Thyroid gland (tissue), 4 donors: ENCODE measurements around the gene KASH5. TPM values are rescaled to one million over a fixed set of nuclear protein-coding genes. Genes with fewer than 3 reads are reported as not detected.

Source experiments
- DNase-seq, 2 donors: peaks; one replicate each; pipeline ENCODE4 v3.0.0-alpha.2; 2019
- H3K27ac ChIP-seq, 3 donors: fragments of 200-600 bp; sonication (generic); 1 replicate in 2 of 3; 2 replicates in 1 of 3; pipeline ENCODE4 v1.5.1; 2016 to 2019; ENCODE audit warnings: mild to moderate bottlenecking in 1 of 3, moderate library complexity in 1 of 3
- H3K27me3 ChIP-seq: fragments of 200-600 bp; sonication (generic); one replicate; pipeline ENCODE4 v1.5.1; 2019
- H3K36me3 ChIP-seq, 2 donors: fragments of 200-600 bp; sonication (generic); one replicate each; pipeline ENCODE4 v1.5.1; 2016 to 2019
- H3K4me1 ChIP-seq, 2 donors: fragments of 200-600 bp; sonication (generic); one replicate each; pipeline ENCODE4 v1.5.1; 2017 to 2019
- H3K4me3 ChIP-seq, 3 donors: fragments of 200-600 bp; sonication (generic); replicated peaks in 1 of 3; 1 replicate in 2 of 3; 2 replicates in 1 of 3; pipeline ENCODE4 v1.5.1; 2016; ENCODE audit warnings: mild to moderate bottlenecking in 1 of 3
- H3K9me3 ChIP-seq: fragments of 200-600 bp; sonication (generic); one replicate; pipeline ENCODE4 v1.5.1; 2017
- POLR2A ChIP-seq, 2 donors: fragments of 450-650 bp; IDR thresholded peaks; one replicate each; pipeline ENCODE4 v1.6.1; 2017; ENCODE audit warnings: antibody characterized with exemption in 2 of 2, mild to moderate bottlenecking in 2 of 2, moderate library complexity in 1 of 2
- WGBS, 2 donors: methylation state at CpG; one replicate each; pipeline ENCODE4 v1.1.5; 2017; 5-methylcytosine and 5-hydroxymethylcytosine counted together
- intact Hi-C: fragments of 100-400 bp; cut with DNase I; formaldehyde crosslinking; loops from one replicate; pipeline ENCODE4 v1.15.1; 2023
- total RNA-seq, 4 donors: library from RNA; depleted of rRNA; stranded (reverse); fragments of >200 nt; gene quantifications; one replicate each; pipeline ENCODE4 v1.2.3, GENCODE V29; 2016
- TF ChIP-seq, protein P1 (sequence below), 6 experiments: fragments of 200-600 bp in 3 of 6; fragments of 450-650 bp in 3 of 6; sonication (generic) in 3 of 6; IDR thresholded peaks; one replicate each; pipeline ENCODE4 v1.5.1; 2016 to 2019; ENCODE audit warnings: antibody characterized with exemption in 6 of 6, mild to moderate bottlenecking in 2 of 6, inconsistent platforms in 1 of 6, moderate library complexity in 1 of 6

Gene KASH5
- total RNA-seq, 4 donors from 2014 or later: 1.3 TPM; not detected in 3

DNA sequence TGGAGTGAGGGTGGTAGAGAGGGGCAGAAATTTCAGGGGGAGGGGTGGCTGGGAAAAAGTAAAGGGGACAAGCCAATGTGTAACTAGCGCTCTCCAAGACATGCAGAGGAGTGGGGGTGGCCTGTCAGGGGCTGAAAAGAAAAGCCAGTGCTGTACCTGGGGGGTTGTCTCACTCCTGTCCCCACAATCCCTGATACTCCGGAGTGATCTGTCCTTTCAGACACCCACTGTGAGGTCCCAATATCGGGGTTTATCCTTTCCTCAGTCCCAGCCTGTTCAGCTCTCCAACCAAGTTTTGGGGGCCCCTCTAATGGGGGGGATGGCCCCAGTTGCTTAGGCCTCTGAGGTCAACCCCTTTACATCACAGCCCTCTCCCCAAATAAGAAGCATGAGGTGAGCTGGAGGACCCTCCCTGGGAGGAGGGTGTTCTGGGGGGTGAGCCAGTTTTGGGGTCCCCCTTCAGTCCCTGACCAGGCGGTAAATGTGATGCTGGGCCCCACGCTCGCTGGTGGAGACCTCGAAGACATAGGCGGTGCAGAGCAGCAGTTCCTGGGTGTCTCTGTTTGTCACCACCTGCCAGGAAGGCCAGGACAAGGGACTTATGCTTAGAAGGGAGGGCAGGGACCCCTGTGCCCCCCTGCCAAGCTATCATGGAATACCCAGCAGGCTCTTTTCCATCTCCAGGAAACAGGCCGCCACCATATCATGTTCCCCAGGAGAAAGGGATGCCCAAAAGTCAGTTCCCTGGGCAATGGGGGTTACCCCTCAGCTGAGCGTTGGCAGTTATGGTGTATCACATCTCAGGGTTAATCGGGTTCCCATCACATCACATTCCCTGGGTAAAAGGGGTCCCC lies 47.0 kb upstream of the KASH5 start:
- Histone ChIP-seq H3K27ac (peak overlapping the region in 2 of 3 donors; percentile 47 to 81), H3K27me3 (no peaks in the 10 kb centered on the region), H3K4me3 (no peak overlapping the region), H3K4me1 (peaks cover 19 to 20% of the 10 kb centered on the region in 2 donors), H3K36me3 (peaks cover 4 to 7% of the 10 kb centered on the region in 2 donors), H3K9me3 (no peaks in the 10 kb centered on the region)
- intact Hi-C loops: no loop called here
- TF ChIP-seq POLR2A (IDR thresholded peaks at IDR 0.05): no peak
- TF ChIP-seq, protein P1, sequence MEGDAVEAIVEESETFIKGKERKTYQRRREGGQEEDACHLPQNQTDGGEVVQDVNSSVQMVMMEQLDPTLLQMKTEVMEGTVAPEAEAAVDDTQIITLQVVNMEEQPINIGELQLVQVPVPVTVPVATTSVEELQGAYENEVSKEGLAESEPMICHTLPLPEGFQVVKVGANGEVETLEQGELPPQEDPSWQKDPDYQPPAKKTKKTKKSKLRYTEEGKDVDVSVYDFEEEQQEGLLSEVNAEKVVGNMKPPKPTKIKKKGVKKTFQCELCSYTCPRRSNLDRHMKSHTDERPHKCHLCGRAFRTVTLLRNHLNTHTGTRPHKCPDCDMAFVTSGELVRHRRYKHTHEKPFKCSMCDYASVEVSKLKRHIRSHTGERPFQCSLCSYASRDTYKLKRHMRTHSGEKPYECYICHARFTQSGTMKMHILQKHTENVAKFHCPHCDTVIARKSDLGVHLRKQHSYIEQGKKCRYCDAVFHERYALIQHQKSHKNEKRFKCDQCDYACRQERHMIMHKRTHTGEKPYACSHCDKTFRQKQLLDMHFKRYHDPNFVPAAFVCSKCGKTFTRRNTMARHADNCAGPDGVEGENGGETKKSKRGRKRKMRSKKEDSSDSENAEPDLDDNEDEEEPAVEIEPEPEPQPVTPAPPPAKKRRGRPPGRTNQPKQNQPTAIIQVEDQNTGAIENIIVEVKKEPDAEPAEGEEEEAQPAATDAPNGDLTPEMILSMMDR (IDR thresholded peaks at IDR 0.05): no peak
- DNase-seq: no peak
- WGBS, 2 donors: 89 to 91% methylated on average over 6 to 10 of the region's 11 CpGs

DNA sequence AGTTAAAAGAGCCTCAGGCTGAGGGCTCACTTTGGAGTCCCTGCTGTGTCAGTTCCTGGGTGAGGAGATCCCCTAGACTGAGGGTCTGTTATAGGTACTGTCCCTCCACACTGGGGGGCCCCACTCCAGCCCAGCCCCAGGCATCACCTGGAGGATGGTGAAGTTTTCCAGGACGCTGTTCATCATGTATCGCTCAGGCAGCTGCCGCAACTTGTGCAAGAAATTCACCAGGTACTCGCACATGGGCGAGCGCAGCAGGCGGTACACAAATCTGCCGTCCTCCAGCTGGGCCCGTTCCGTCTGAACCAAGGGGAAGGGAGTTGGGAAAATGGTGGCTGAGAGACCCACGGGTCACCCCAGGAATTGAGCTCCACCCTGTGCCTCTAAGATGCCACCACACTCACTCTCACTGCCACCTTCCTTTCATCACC lies 45.7 kb upstream of the KASH5 start:
- no peaks in the 10 kb centered on the region for H3K9me3 ChIP-seq
- peaks cover 19 to 20% of the 10 kb centered on the region in 2 donors for H3K4me1 ChIP-seq
- no peaks in the 10 kb centered on the region for H3K27me3 ChIP-seq
- no peak overlapping the region for H3K4me3 ChIP-seq
- no peak for DNase-seq
- H3K36me3 ChIP-seq: peaks cover 7 to 13% of the 10 kb centered on the region in 2 donors
- TF ChIP-seq, protein P1 (IDR thresholded peaks at IDR 0.05): no peak
- no peak for TF ChIP-seq POLR2A (IDR thresholded peaks at IDR 0.05)
- 94 to 100% methylated on average over 9 to 11 of the region's 11 CpGs for WGBS, 2 donors
- intact Hi-C loops: no loop called here
- H3K27ac ChIP-seq: no peak overlapping the region

- intact Hi-C loops: no loop called here
- H3K27me3 ChIP-seq: no peaks in the 10 kb centered on the region
- DNase-seq: no peak
- no peaks in the 10 kb centered on the region for H3K9me3 ChIP-seq
- H3K4me1 ChIP-seq: peaks cover 19 to 20% of the 10 kb centered on the region in 2 donors
- 90 to 97% methylated on average over 5 to 6 of the region's 7 CpGs for WGBS, 2 donors
- no peak overlapping the region for H3K4me3 ChIP-seq
- no peak overlapping the region for H3K27ac ChIP-seq
- peaks cover 7 to 13% of the 10 kb centered on the region in 2 donors for H3K36me3 ChIP-seq
- TF ChIP-seq, protein P1 (IDR thresholded peaks at IDR 0.05): no peak
- no peak for TF ChIP-seq POLR2A (IDR thresholded peaks at IDR 0.05)
Observed at GRCh38 chr19:49343123-49343522, 44.9 kb upstream of the KASH5 start.

DNA sequence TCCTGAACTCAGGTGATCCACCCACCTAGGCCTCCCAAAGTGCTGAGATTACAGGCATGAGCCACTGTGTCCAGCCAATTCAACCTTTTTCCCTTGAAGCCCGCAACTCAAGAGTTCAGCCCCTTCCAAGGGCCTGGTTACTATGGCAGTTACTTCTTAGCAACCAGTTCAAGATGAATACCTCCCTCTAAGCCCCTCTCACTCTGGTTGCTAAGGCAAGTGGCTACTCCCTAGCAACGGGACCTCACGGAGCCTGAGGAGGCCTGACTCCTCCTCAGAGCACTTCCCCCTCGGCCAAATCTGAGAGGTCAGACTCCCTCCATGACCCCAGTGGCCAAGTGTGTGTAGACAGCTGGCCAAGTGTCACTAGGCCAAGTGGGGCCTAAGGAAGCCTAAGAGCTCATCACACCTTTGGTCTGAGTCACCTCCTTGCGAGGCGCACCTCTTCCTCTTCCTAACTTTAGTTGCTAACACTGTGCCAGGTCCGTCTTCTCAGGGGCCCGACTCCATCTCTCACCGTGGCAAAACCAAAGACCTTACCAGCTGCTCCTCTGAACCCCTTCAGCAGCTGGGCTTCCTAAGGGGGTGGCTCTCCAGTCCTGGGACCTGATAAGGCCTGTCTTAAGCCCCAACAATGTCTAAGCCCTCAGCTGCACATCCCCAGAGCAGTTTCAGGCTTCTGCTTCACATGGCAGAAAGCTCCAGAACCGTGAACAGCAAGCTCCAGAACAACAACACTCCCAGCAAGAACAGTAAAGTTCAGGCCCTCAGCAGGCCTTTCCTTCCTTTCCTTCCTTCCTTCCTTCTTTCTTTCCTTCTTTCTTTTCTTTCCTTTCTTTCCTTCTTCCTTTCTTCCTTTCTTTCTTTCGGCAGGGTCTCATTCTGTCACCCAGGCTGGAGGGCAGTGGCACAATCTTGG lies 43.3 kb upstream of the KASH5 start:
- intact Hi-C loops: no loop called here
- 78 to 87% methylated on average over 9 to 11 of the region's 11 CpGs for WGBS, 2 donors
- TF ChIP-seq, protein P1 (IDR thresholded peaks at IDR 0.05): no peak
- no peak for TF ChIP-seq POLR2A (IDR thresholded peaks at IDR 0.05)
- H3K36me3 ChIP-seq: peaks cover 10 to 13% of the 10 kb centered on the region in 2 donors
- H3K27me3 ChIP-seq: no peaks in the 10 kb centered on the region
- peaks cover 3% of the 10 kb centered on the region in 2 donors for H3K4me1 ChIP-seq
- H3K4me3 ChIP-seq: no peak overlapping the region
- H3K9me3 ChIP-seq: no peaks in the 10 kb centered on the region
- no peak for DNase-seq
- H3K27ac ChIP-seq: no peak overlapping the region
